Endothelial cell of umbilical vein (primary cell): ENCODE results near the gene NDUFA8. TPM values are rescaled to one million over a fixed set of nuclear protein-coding genes. Genes with fewer than 3 reads are reported as not detected.

ENCODE experiments used
- BruUV-seq: library from RNA; stranded (reverse); fragments of 400-500 nt; replicated peaks from 2 replicates; lab custom pipeline; 2021; lab: Mats Ljungman, UMichigan
- CTCF ChIA-PET: fragments of 300-600, 350-600 bp; sonication (Branson Sonifier 250); formaldehyde crosslinking; loops from one replicate; lab custom pipeline; 2021; ENCODE audit warnings: antibody characterized with exemption, inconsistent platforms; lab: Charles Lee
- POLR2A ChIA-PET: fragments of 300-600, 350-600 bp; sonication (Branson Sonifier 250); formaldehyde crosslinking; loops from one replicate; lab custom pipeline; 2021; ENCODE audit warnings: antibody characterized with exemption, inconsistent platforms; lab: Charles Lee
- DNase-seq: peaks from one replicate; pipeline ENCODE4 v3.0.0-alpha.2; 2011; ENCODE audit warnings: low read depth, low spot score
- FAIRE-seq: peaks from 2 replicates; lab custom pipeline; 2011; peaks lifted over from hg19 to GRCh38; lab: Jason Lieb, UNC
- H2AFZ ChIP-seq: 2 replicates; pipeline ENCODE4 v1.6.0; 2012; ENCODE audit warnings: low read depth, low read length, control low read depth, inconsistent platforms
- H3K27ac ChIP-seq: 2 replicates; pipeline ENCODE4 v1.5.1; 2011; ENCODE audit warnings: low read depth, mild to moderate bottlenecking, control low read depth, low read length, moderate library complexity; ENCODE audit not compliant: insufficient read depth
- H3K27me3 ChIP-seq, 2 experiments: 2 replicates each; pipeline versions ENCODE4 v1.6.0 to v1.6.1; 2011; ENCODE audit warnings: low read length in 2 of 2, mixed read lengths in 1 of 2; ENCODE audit not compliant: control insufficient read depth in 2 of 2, insufficient read depth in 2 of 2
- H3K36me3 ChIP-seq, 2 experiments: 2 replicates in 1 of 2; 3 replicates in 1 of 2; pipeline ENCODE4 v1.5.1; 2011; ENCODE audit warnings: low read length in 2 of 2, mild to moderate bottlenecking in 1 of 2, moderate library complexity in 1 of 2; ENCODE audit not compliant: control insufficient read depth in 2 of 2, insufficient read depth in 2 of 2; ENCODE audit errors: extremely low read depth in 1 of 2
- H3K4me1 ChIP-seq: 3 replicates; pipeline ENCODE4 v1.5.1; 2011; ENCODE audit warnings: mild to moderate bottlenecking, low read length; ENCODE audit not compliant: control insufficient read depth, insufficient read depth; ENCODE audit errors: extremely low read depth
- H3K4me2 ChIP-seq: 2 replicates; pipeline ENCODE4 v1.6.1; 2011; ENCODE audit warnings: low read length, control low read depth, mixed read lengths; ENCODE audit not compliant: insufficient read depth
- H3K4me3 ChIP-seq, 3 experiments: fragments of 200-600 bp in 1 of 3; sonication (generic), shearing (Covaris generic) in 1 of 3; replicated peaks in 1 of 3; 2 replicates each; pipeline ENCODE4 v1.5.1; 2011 to 2016; ENCODE audit warnings: control low read depth in 3 of 3, low read length in 3 of 3, mild to moderate bottlenecking in 2 of 3, inconsistent platforms in 1 of 3, low read depth in 1 of 3, moderate library complexity in 1 of 3; ENCODE audit not compliant: insufficient read depth in 1 of 3
- H3K79me2 ChIP-seq: 2 replicates; pipeline ENCODE4 v1.6.0; 2012; ENCODE audit warnings: low read length, inconsistent platforms; ENCODE audit not compliant: control insufficient read depth, insufficient read depth
- H3K9ac ChIP-seq: replicated peaks from 2 replicates; pipeline ENCODE3; 2011; ENCODE audit warnings: low read length, control low read depth; ENCODE audit not compliant: insufficient read depth; ENCODE audit errors: extremely low read depth
- H3K9me1 ChIP-seq: replicated peaks from 3 replicates; pipeline ENCODE4 v1.6.0; 2011; ENCODE audit warnings: mild to moderate bottlenecking, low read length; ENCODE audit not compliant: control insufficient read depth, insufficient read depth; ENCODE audit errors: extremely low read depth
- H3K9me3 ChIP-seq: replicated peaks from 2 replicates; pipeline ENCODE4 v1.5.1; 2012; ENCODE audit warnings: low read length, inconsistent platforms; ENCODE audit not compliant: control insufficient read depth, insufficient read depth
- H4K20me1 ChIP-seq: replicated peaks from 2 replicates; pipeline ENCODE3; 2011; ENCODE audit warnings: mild to moderate bottlenecking, low read length; ENCODE audit not compliant: control insufficient read depth, insufficient read depth; ENCODE audit errors: extremely low read depth
- CTCF ChIP-seq, 2 donors: IDR thresholded peaks; 1 replicate in 1 of 2; 2 replicates in 1 of 2; pipeline ENCODE4 v1.5.1; 2011; ENCODE audit warnings: low read length in 2 of 2, mild to moderate bottlenecking in 2 of 2, moderate library complexity in 2 of 2, control low read depth in 1 of 2, inconsistent platforms in 1 of 2, low read depth in 1 of 2; ENCODE audit not compliant: insufficient read depth in 1 of 2; ENCODE audit errors: extremely low read depth in 1 of 2
- EZH2 ChIP-seq: IDR thresholded peaks from 2 replicates; pipeline ENCODE4 v1.6.1; 2012; ENCODE audit warnings: borderline replicate concordance, low read depth, mild to moderate bottlenecking, moderate library complexity, low read length, inconsistent platforms; ENCODE audit not compliant: severe bottlenecking
- FOS ChIP-seq: IDR thresholded peaks from 2 replicates; pipeline ENCODE4 v1.6.1; 2011; ENCODE audit warnings: mild to moderate bottlenecking, low read length, moderate library complexity, borderline replicate concordance; ENCODE audit not compliant: insufficient read depth
- GATA2 ChIP-seq: IDR thresholded peaks from 2 replicates; pipeline ENCODE4 v1.7.0; 2011; ENCODE audit warnings: low read depth, mild to moderate bottlenecking, moderate library complexity, mixed read lengths, low read length; ENCODE audit not compliant: insufficient read length, insufficient read depth
- JUN ChIP-seq: IDR thresholded peaks from 2 replicates; pipeline ENCODE4 v1.6.1; 2011; ENCODE audit warnings: borderline replicate concordance, low read depth; ENCODE audit not compliant: insufficient read length, insufficient read depth
- MAX ChIP-seq: IDR thresholded peaks from 2 replicates; pipeline ENCODE4 v1.6.1; 2011; ENCODE audit not compliant: insufficient read depth, insufficient read length
- MYC ChIP-seq: IDR thresholded peaks from one replicate; pipeline ENCODE4 v1.6.1; 2011; ENCODE audit warnings: mild to moderate bottlenecking, low read depth, low read length
- POLR2A ChIP-seq: IDR thresholded peaks from 2 replicates; pipeline ENCODE4 v1.6.1; 2012; ENCODE audit warnings: low read depth, mild to moderate bottlenecking, control low read depth, low read length
- POLR2AphosphoS5 ChIP-seq: IDR thresholded peaks from 2 replicates; pipeline ENCODE4 v1.6.1; 2012; ENCODE audit warnings: low read depth, mild to moderate bottlenecking, control low read depth, low read length, moderate library complexity; ENCODE audit not compliant: insufficient read depth
- dilution Hi-C: fragments of 300-500 bp; cut with MboI; formaldehyde crosslinking; loops from one replicate; pipeline ENCODE4 v1.15.0; 2019; ENCODE audit warnings: low sequenced_read_pairs; ENCODE audit not compliant: extremely low pct_ligation_motif_present
- intact Hi-C: fragments of 100-400 bp; cut with micrococcal nuclease; formaldehyde crosslinking; loops from one replicate; pipeline ENCODE4 v1.10.0; 2022
- polyA plus RNA-seq, 4 experiments: library from polyadenylated mRNA; depleted of rRNA in 3 of 4; stranded (reverse) in 3 of 4; unstranded in 1 of 4; fragments of >200 nt; gene quantifications; 2 replicates each; pipeline versions ENCODE4 v1.2.1 to v1.2.3, GENCODE V29; 2011 to 2012; ENCODE audit warnings: missing spikeins in 1 of 4
- total RNA-seq: library from RNA; stranded (reverse); gene quantifications from 2 replicates; pipeline ENCODE4 v1.2.3, GENCODE V29; 2021

The NDUFA8 gene
- total and polyA plus RNA-seq, 2 donors (not counting 3 experiments of a cell fraction or from before 2014, with no cell fraction given): 68.2 to 100 TPM

- no peaks in the 10 kb centered on the region for H4K20me1 ChIP-seq
- no peak overlapping the region for H3K4me3 ChIP-seq
- H3K9ac ChIP-seq: no peak overlapping the region
- H3K27me3 ChIP-seq: peaks cover 0 to 5% of the 10 kb centered on the region in 2 experiments
- H3K4me1 ChIP-seq: no peaks in the 10 kb centered on the region
- ChIA-PET CTCF (interaction anchor here (1.0 to 14.3 kb wide), 6 partner anchors 9 to 506 kb away, joined by 3 to 576 read pairs (median 4); no protein-coding TSS in a partner anchor), POLR2A (no interaction called here)
- no peaks in the 10 kb centered on the region for H3K36me3 ChIP-seq
- H3K9me3 ChIP-seq: no peaks in the 10 kb centered on the region
- no peaks in the 10 kb centered on the region for H3K9me1 ChIP-seq
- FAIRE-seq: no peak
- no TSS peak for BruUV-seq
- DNase-seq: no peak
- no peak overlapping the region for H3K27ac ChIP-seq
- no peak for TF ChIP-seq MAX
- no peak for TF ChIP-seq GATA2
- no peak for TF ChIP-seq CTCF (IDR thresholded peaks at IDR 0.05; ENCODE audit: extremely low read depth in 1 of 2, insufficient read depth in 1 of 2, low read depth in 1 of 2, low read length in 2 of 2)
- no peak for TF ChIP-seq POLR2A
- no peak for TF ChIP-seq MYC
- no peak for TF ChIP-seq FOS
- no peak for TF ChIP-seq EZH2
- no peak for TF ChIP-seq POLR2AphosphoS5
- TF ChIP-seq JUN: no peak
- intact Hi-C loops (no loop called here), dilution Hi-C loops (loop anchor here (25.0 kb wide), 1 partner anchor 246 kb away; the partner anchor contains the start of gene PTGS1)
- no peak overlapping the region for H2AFZ ChIP-seq
- H3K79me2 ChIP-seq: no peaks in the 10 kb centered on the region
- H3K4me2 ChIP-seq: no peak overlapping the region
Observed at GRCh38 chr9:122116040-122116439, 43.5 kb downstream of the NDUFA8 start.
